GM23338 (cell line): Measurements from ENCODE around the gene GLUD1. TPM values are rescaled to one million over a fixed set of nuclear protein-coding genes. Genes with fewer than 3 reads are reported as not detected.

Experiments
- ATAC-seq: fragments of 200-7000 bp; cut with Tn5 transposase; 3 replicates; pipeline ENCODE4 v1.9.1; 2020
- DNase-seq: peaks from one replicate; pipeline ENCODE4 v3.0.0-alpha.2; 2015; ENCODE audit warnings: low spot score
- H2AFZ ChIP-seq: fragments of 200-600 bp; sonication (generic); 2 replicates; pipeline ENCODE4 v1.8.0; 2016; ENCODE audit warnings: antibody characterized with exemption, mild to moderate bottlenecking, moderate library complexity
- H3F3A ChIP-seq: fragments of 200-600 bp; sonication (generic); replicated peaks from 2 replicates; pipeline ENCODE4 v1.8.0; 2017; ENCODE audit warnings: antibody characterized with exemption, mixed run types, low read depth
- H3K27ac ChIP-seq: fragments of 200-600 bp; sonication (generic); 2 replicates; pipeline ENCODE4 v1.6.1; 2016; ENCODE audit warnings: low read depth
- H3K27me3 ChIP-seq: fragments of 200-600 bp; sonication (generic); 2 replicates; pipeline ENCODE4 v1.8.0; 2016; ENCODE audit warnings: mild to moderate bottlenecking, mixed run types, moderate library complexity; ENCODE audit not compliant: insufficient read depth
- H3K36me3 ChIP-seq: fragments of 200-600 bp; sonication (generic); 2 replicates; pipeline ENCODE4 v1.8.0; 2016; ENCODE audit warnings: mild to moderate bottlenecking; ENCODE audit not compliant: insufficient read depth
- H3K4me1 ChIP-seq: fragments of 200-600 bp; sonication (generic); 2 replicates; pipeline ENCODE4 v1.8.0; 2016; ENCODE audit warnings: mild to moderate bottlenecking, moderate library complexity; ENCODE audit not compliant: insufficient read depth
- H3K4me2 ChIP-seq: fragments of 200-600 bp; sonication (generic); 2 replicates; pipeline ENCODE4 v1.7.1; 2017; ENCODE audit warnings: mixed run types
- H3K4me3 ChIP-seq: fragments of 200-600 bp; sonication (generic); 2 replicates; pipeline ENCODE4 v1.6.1; 2016; ENCODE audit warnings: mixed run types
- H3K79me2 ChIP-seq: fragments of 200-600 bp; sonication (generic); replicated peaks from 2 replicates; pipeline ENCODE4 v1.8.0; 2017; ENCODE audit warnings: mild to moderate bottlenecking; ENCODE audit not compliant: insufficient read depth
- H3K9me2 ChIP-seq: fragments of 200-600 bp; sonication (generic); 2 replicates; pipeline ENCODE4 v1.8.0; 2017; ENCODE audit not compliant: insufficient read depth
- H4K20me1 ChIP-seq: fragments of 200-600 bp; sonication (generic); replicated peaks from 2 replicates; pipeline ENCODE4 v1.8.0; 2017; ENCODE audit warnings: mild to moderate bottlenecking; ENCODE audit not compliant: insufficient read depth
- H3K27ac Mint-ChIP-seq: 2 replicates; pipeline ENCODE4 v1.8.0; 2020; ENCODE audit warnings: inconsistent platforms, mild to moderate bottlenecking, moderate library complexity, mixed read lengths
- H3K27me3 Mint-ChIP-seq: 3 replicates; pipeline ENCODE4 v1.8.0; 2022; ENCODE audit warnings: low read depth, mild to moderate bottlenecking, moderate library complexity, mixed read lengths, inconsistent platforms; ENCODE audit not compliant: insufficient read depth, poor library complexity
- H3K36me3 Mint-ChIP-seq: 3 replicates; pipeline ENCODE4 v1.8.0; 2021; ENCODE audit warnings: low read depth, mild to moderate bottlenecking, inconsistent platforms, moderate library complexity, mixed read lengths
- H3K4me1 Mint-ChIP-seq: 3 replicates; pipeline ENCODE4 v1.8.0; 2020; ENCODE audit warnings: mild to moderate bottlenecking, inconsistent platforms, mixed read lengths
- H3K4me3 Mint-ChIP-seq: 3 replicates; pipeline ENCODE4 v1.8.0; 2021; ENCODE audit warnings: moderate library complexity, mild to moderate bottlenecking, inconsistent platforms, mixed read lengths
- H3K9me3 Mint-ChIP-seq: 3 replicates; pipeline ENCODE4 v1.8.0; 2020; ENCODE audit warnings: moderate library complexity, mild to moderate bottlenecking, inconsistent platforms, mixed read lengths
- CREB1 ChIP-seq: fragments of 250-450 bp; sonication (Bioruptor Pico); IDR thresholded peaks from 2 replicates; pipeline ENCODE4 v1.5.0; 2020; ENCODE audit warnings: low read depth, mild to moderate bottlenecking, moderate library complexity
- CTCF ChIP-seq, 2 experiments: fragments of 200-600 bp in 1 of 2; sonication (generic) in 1 of 2; conservative IDR thresholded peaks; 2 replicates each; pipeline versions ENCODE4 v1.5.1 to v1.6.1; 2016 to 2017; ENCODE audit warnings: antibody characterized with exemption in 2 of 2, low read depth in 2 of 2, mild to moderate bottlenecking in 2 of 2, moderate library complexity in 1 of 2
- ETS1 ChIP-seq: IDR thresholded peaks from 2 replicates; pipeline ENCODE4 v1.6.1; 2016; ENCODE audit warnings: antibody characterized with exemption
- EZH2 ChIP-seq: fragments of 200-600 bp; sonication (generic); IDR thresholded peaks from one replicate; pipeline ENCODE4 v1.8.0; 2017; ENCODE audit warnings: antibody characterized with exemption, mild to moderate bottlenecking, low read depth; ENCODE audit not compliant: unreplicated experiment
- EZH2phosphoT487 ChIP-seq: fragments of 200-600 bp; sonication (generic); IDR thresholded peaks from one replicate; pipeline ENCODE4 v1.8.1; 2018; ENCODE audit warnings: antibody characterized with exemption; ENCODE audit not compliant: unreplicated experiment
- JUNB ChIP-seq: IDR thresholded peaks from one replicate; pipeline ENCODE4 v1.6.1; 2016; ENCODE audit warnings: antibody characterized with exemption; ENCODE audit not compliant: unreplicated experiment
- NANOG ChIP-seq: IDR thresholded peaks from 2 replicates; pipeline ENCODE4 v1.6.1; 2016; ENCODE audit warnings: antibody characterized with exemption, borderline replicate concordance
- POLR2AphosphoS5 ChIP-seq: IDR thresholded peaks from 2 replicates; pipeline ENCODE4 v1.6.1; 2016; ENCODE audit warnings: antibody characterized with exemption, low read depth
- REST ChIP-seq: IDR thresholded peaks from one replicate; pipeline ENCODE4 v1.6.1; 2018; ENCODE audit warnings: antibody characterized with exemption; ENCODE audit not compliant: unreplicated experiment
- STAT1 ChIP-seq: IDR thresholded peaks from one replicate; pipeline ENCODE4 v1.6.1; 2016; ENCODE audit warnings: antibody characterized with exemption; ENCODE audit not compliant: unreplicated experiment
- ZNF114 ChIP-seq: fragments of 250-450 bp; sonication (Bioruptor Pico); IDR thresholded peaks from 2 replicates; pipeline ENCODE4 v1.5.0; 2020; ENCODE audit warnings: mild to moderate bottlenecking, moderate library complexity
- ZNF331 ChIP-seq: fragments of 250-450 bp; sonication (Bioruptor Pico); IDR thresholded peaks from 2 replicates; pipeline ENCODE4 v1.5.0; 2020; ENCODE audit warnings: low read depth, mild to moderate bottlenecking, moderate library complexity
- ZNF462 ChIP-seq: fragments of 250-450 bp; sonication (Bioruptor Pico); IDR thresholded peaks from 2 replicates; pipeline ENCODE4 v1.5.0; 2020; ENCODE audit warnings: mild to moderate bottlenecking, moderate library complexity
- polyA plus RNA-seq: library from polyadenylated mRNA; unstranded; fragments of >200 nt; fragmentation: Nextera tagmentation; extraction: Ambion mirVana; gene quantifications from 2 replicates; pipeline ENCODE4 v1.2.1, GENCODE V29; 2016
- total RNA-seq: library from RNA; depleted of rRNA; stranded (reverse); fragments of >200 nt; shearing (Covaris generic); gene quantifications from 2 replicates; pipeline ENCODE4 v1.2.3, GENCODE V29; 2014

Gene GLUD1
- total and polyA plus RNA-seq, 2 experiments from 2014 or later: 44.7 to 144 TPM

GRCh38 chr10:87053577-87054181 lies 41.0 kb downstream of the GLUD1 start:
- Histone ChIP-seq H3K36me3 (peaks cover 30% of the 10 kb centered on the region), H2AFZ (no peak overlapping the region), H3K79me2 (no peaks in the 10 kb centered on the region), H3K27me3 (no peaks in the 10 kb centered on the region), H3K27ac (no peak overlapping the region), H3K4me1 (no peaks in the 10 kb centered on the region), H3K4me2 (no peak overlapping the region), H3F3A (0 out of 2 replicates have a peak, but pooled peaks cover 4% of the 10 kb centered on the region), H3K9me2 (no peaks in the 10 kb centered on the region), H3K4me3 (no peak overlapping the region), H4K20me1 (peaks cover 5% of the 10 kb centered on the region)
- Mint-ChIP-seq H3K27ac (no peak overlapping the region), H3K4me1 (no peaks in the 10 kb centered on the region), H3K4me3 (no peak overlapping the region), H3K9me3 (no peaks in the 10 kb centered on the region), H3K27me3 (no peaks in the 10 kb centered on the region), H3K36me3 (peaks cover 49% of the 10 kb centered on the region)
- no peak for DNase-seq
- ATAC-seq: no peak
- no peak for TF ChIP-seq EZH2
- TF ChIP-seq ZNF114: no peak
- no peak for TF ChIP-seq JUNB
- no peak for TF ChIP-seq NANOG
- TF ChIP-seq ZNF331: no peak
- no peak for TF ChIP-seq CTCF (conservative IDR thresholded peaks at IDR 0.05; ENCODE audit: low read depth in 2 of 2)
- TF ChIP-seq ZNF462: no peak
- no peak for TF ChIP-seq STAT1
- TF ChIP-seq POLR2AphosphoS5: no peak
- no peak for TF ChIP-seq CREB1 (CRISPR knock-in tag)
- TF ChIP-seq REST: no peak
- no peak for TF ChIP-seq EZH2phosphoT487
- no peak for TF ChIP-seq ETS1
